VCaP (cell line): Measurements from ENCODE around the gene CDK7.
"Not testable (repeated sequence)": the region's sequence is repeated elsewhere in the genome, so short reads cannot be mapped to it uniquely, and the experiment has no call there.

ENCODE experiments used
- H3K27ac ChIP-seq: fragments of 450-650 bp; 2 replicates; pipeline ENCODE4 v1.5.1; 2017
- CTCF ChIP-seq: fragments of 450-650 bp; conservative IDR thresholded peaks from 2 replicates; pipeline ENCODE4 v1.5.1; 2017; ENCODE audit warnings: mild to moderate bottlenecking, moderate library complexity

Gene CDK7

DNA sequence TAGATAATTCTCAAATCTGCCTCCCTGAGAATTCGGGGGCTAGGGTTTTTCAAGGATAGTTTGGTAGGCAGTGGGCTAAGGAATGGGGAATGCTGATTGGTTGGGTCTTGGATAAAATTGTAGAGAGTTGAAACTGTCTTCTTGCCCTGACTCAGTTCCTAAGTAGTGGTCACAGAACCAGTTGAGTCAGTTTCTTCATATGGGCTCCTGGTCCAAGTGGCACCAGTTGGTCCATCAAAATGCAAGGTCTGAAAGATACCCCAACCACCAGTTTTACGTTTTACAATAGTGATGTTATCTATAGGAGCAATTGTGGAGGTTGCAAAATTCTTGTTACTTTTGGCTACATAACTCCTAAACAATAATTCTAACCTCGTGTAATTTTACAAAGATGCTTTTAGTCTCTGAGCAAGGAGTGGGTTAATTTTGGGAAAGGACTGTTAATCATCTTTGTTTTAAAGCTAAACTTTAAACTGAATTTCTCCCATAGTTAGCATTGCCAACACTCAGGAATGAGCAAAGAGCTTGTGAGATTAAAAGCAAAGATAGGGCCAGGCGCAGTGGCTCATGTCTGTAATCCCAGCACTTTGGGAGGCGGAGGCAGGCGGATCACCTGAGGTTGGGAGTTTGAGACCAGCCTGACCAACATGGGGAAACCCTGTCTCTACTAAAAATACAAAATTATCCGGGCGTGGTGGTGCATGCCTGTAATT lies 7.7 kb downstream of the CDK7 start:
- no peak for TF ChIP-seq CTCF
- no peak overlapping the region for H3K27ac ChIP-seq

DNA sequence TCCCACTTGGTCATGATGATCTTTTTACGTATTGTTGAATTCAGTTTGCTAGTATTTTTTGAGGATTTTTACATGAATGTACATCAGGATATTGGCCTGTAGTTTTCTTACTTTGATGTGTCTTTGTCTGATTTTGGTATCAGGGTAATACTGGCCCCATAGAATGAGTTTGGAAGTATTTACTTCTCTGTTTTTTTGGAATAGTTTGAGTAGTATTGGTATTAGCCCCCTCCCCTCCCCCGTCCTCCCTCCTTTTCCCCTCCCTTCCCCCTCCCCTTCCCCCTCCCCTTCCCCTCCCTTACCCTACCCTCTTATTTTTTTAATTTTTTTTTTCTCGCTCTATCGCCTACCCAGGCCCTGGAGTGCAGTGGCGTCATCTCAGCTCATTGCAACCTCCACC lies 10.3 kb downstream of the CDK7 start:
- no peak overlapping the region for H3K27ac ChIP-seq
- TF ChIP-seq CTCF: no peak

DNA sequence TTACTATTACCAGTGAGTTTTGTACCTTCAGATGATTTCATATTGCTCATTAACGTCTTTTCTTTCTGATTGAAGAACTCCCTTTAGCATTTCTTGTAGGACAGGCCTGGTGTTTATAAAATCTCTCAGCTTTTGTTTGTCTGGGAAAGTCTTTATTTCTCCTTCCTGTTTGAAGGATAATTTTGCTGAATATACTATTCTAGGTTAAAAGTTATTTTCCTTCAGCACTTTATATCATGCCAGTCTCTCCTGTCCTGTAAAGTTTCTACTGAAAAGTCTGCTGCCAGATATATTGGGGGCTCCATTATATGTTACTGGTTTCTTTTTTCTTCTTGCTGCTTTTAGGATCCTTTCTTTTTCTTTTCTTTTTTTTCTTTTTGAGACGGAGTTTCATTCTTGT lies 13.3 kb downstream of the CDK7 start:
- TF ChIP-seq CTCF: no peak
- H3K27ac ChIP-seq: no peak overlapping the region

DNA sequence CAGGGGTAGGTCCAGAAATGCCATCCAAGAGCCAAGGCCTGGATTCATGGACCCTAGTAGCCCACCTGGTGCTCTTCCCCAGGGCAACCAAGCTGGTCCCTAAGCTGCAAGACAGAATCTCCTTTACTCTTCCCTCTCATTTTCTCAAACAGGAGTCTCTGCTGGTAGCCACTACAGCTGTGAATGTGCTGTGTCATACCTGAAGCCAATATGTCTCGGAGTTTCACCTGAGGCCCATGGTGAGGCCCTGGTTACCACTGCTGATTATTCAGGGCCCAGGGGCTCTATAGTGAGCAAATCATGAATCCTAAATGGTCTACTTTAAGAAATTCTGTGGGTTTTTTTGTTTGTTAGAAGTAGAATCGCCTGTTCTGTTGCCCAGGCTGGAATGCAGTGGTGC lies 15.9 kb downstream of the CDK7 start:
- H3K27ac ChIP-seq: no peak overlapping the region
- no peak for TF ChIP-seq CTCF

GRCh38 chr5:69252437-69252836 lies 17.8 kb downstream of the CDK7 start:
- TF ChIP-seq CTCF: no peak
- no peak overlapping the region for H3K27ac ChIP-seq

DNA sequence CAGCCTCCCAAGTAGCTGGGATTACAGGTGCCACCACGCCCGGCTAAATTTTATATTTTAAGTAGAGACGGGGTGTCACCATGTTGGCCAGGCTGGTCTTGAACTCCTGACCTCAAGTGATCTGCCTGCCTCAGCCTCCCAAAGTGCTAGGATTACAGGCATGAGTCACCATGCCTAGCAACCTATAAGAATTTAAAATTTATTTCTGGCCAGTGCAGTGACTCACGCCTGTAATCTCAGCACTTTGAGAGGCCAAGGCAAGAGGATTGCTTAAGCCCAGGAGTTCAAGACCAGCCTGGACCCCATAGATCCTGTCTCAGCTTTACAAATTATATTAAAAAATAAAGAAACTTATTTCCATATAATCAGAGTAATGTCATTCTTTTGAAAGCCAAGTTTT lies 21.3 kb downstream of the CDK7 start:
- not testable (repeated sequence) for H3K27ac ChIP-seq

DNA sequence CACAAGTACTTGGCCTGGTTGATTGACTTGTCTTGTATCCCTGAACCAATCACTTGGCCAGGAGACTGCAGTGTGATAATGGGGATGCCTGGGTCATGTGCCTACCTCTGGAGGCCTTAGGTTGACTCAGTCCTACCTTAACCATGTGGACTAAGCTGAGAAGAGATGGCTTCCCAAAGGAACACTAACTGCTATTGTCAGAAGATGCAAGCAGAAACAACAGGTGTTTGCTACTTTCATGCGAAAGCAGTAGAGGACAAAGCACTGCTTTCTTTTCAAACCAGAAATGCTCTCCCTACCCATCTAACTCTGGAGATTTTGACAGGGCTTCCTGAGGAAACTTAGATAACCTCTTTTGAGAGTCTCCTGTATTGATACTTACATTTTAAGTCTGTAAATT lies 22.9 kb downstream of the CDK7 start:
- no peak for TF ChIP-seq CTCF
- no peak overlapping the region for H3K27ac ChIP-seq

- no peak for TF ChIP-seq CTCF
- H3K27ac ChIP-seq: no peak overlapping the region
Observed at GRCh38 chr5:69261034-69261433, 26.3 kb downstream of the CDK7 start.
